ENCODE measurements around the gene ARFRP1. TPM values are rescaled to one million over a fixed set of nuclear protein-coding genes. Genes with fewer than 3 reads are reported as not detected.

Gene ARFRP1
- total RNA-seq, 4 donors from 2014 or later = 25.5 to 44.3 (median 40.9) TPM

- no peak for TF ChIP-seq CTCF (IDR thresholded peaks at IDR 0.05)
- no peak for ATAC-seq (ENCODE audit: low FRiP score)
- no peak for DNase-seq (ENCODE audit: low spot score)
These were observed 11.2 kb upstream of the ARFRP1 start for GRCh38 chr20:63718996-63719395.

DNA sequence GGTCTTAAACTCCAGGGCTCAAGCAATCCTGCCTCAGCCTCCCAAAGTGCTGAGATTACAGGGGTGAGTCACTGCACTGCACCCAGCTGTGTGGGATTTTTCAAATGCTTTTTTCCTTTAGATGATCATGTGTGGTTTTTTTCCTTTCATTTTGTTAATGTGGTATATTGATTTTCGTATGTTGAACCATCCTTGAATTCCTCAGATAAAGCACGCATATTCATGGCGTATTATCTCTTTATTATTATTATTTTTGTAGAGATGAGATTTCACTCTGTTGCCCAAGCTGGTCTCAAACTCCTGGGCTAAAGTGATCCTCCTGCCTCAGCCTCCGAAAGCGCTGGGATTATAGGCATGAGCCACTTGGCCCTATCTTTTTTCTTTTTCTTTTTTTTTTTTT lies 7.1 kb upstream of the ARFRP1 start:
- no peak for ATAC-seq (ENCODE audit: low FRiP score)
- no peak for DNase-seq (ENCODE audit: low spot score)
- no peak for TF ChIP-seq CTCF (IDR thresholded peaks at IDR 0.05)

- no peak for DNase-seq (ENCODE audit: low spot score)
- TF ChIP-seq CTCF (IDR thresholded peaks at IDR 0.05) = no peak
- ATAC-seq (ENCODE audit: low FRiP score) = no peak
These were observed 4.4 kb upstream of the ARFRP1 start for GRCh38 chr20:63712191-63712590.

DNA sequence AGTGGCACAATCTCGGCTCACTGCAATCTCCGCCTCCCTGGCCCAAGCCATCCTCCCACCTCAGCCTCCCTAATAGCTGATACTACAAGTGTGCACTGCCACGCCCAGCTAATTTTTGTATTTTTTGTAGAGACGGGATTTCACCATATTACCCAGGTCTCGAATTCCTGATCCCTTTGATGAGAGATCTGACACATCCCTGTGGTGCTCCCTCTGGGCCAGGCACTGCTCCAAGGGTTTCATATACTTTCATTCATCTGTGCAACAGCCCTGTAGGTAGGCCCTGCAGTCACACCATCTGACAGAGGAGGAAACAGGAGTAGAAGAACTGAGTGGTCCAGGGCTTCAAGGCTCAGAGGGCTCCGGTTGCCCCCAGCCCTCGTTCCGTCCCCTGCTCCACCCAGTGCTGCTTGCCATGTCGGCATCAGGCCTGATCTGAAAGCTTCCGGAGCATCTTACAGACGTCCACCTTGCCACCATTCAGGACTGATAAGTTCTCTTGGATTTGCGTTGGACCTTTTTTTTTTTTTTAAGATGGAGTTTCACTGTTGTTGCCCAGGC lies 3.4 kb upstream of the ARFRP1 start:
- no peak for DNase-seq (ENCODE audit: low spot score)
- no peak for TF ChIP-seq CTCF (IDR thresholded peaks at IDR 0.05)
- ATAC-seq (ENCODE audit: low FRiP score) = no peak

DNA sequence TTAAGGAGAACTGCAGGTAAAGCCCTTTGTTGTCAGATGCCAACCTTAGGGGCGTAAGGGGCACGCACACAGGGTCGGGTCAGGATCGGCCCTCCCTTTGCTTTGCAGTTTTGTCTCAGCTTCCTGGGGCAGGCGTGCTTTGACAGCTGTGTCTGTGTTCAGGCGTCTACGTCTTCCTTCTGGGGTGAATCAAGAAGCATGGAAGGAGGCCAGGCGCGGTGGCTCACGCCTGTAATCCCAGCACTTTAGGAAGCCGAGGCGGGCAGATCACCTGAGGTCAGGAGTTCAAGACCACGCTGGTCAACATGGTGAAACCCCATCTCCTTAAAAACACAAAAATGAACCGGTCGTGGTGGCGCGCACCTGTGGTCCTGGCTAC lies 1.4 kb upstream of the ARFRP1 start:
- no peak for TF ChIP-seq CTCF (IDR thresholded peaks at IDR 0.05)
- DNase-seq (ENCODE audit: low spot score) = no peak

GRCh38 chr20:63708301-63709148 lies 749 bp upstream of the ARFRP1 start:
- TF ChIP-seq CTCF (IDR thresholded peaks at IDR 0.05) = no peak
- ATAC-seq (ENCODE audit: low FRiP score) = no peak
- no peak for DNase-seq (ENCODE audit: low spot score)

More for the DNA sequence above, 1.4 kb upstream of the ARFRP1 start:
- ATAC-seq (ENCODE audit: low FRiP score) = no peak
